ENCODE data around the gene DUOXA1.

The DUOXA1 gene

GRCh38 chr15:45129651-45130129 is at the start of gene DUOXA1, which contains the start of gene DUOX1:
DUOXA1 (minus strand) TSS chr15:45129879; CDS start chr15:45123014, 6,865 bp downstream.
DUOX1 (plus strand) TSS chr15:45129994; CDS start chr15:45131967, 1,973 bp downstream.
- peak; percentile 19 for DNase-seq (ENCODE audit: low read depth)

DNA sequence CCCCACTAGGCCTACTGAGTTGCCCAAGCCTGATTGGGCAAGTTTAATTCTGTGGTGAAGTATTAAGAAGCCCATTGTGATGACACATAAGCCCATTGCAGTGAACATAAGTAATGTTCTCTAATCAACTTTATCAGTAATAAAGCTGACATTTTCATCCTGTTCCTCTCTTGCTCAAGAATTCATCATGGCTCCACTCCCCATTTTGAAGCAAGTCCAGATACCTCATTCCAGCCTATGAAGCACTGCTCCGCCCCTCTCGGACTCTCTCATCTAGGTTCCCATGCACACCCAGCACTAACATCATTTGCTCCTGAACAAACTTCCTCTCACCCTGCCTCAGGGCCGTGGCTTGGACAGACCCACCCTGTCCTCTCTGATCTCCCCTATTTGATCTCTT is 47.6 kb upstream of the DUOXA1 start:
- no peak for DNase-seq (ENCODE audit: low read depth)

DNA sequence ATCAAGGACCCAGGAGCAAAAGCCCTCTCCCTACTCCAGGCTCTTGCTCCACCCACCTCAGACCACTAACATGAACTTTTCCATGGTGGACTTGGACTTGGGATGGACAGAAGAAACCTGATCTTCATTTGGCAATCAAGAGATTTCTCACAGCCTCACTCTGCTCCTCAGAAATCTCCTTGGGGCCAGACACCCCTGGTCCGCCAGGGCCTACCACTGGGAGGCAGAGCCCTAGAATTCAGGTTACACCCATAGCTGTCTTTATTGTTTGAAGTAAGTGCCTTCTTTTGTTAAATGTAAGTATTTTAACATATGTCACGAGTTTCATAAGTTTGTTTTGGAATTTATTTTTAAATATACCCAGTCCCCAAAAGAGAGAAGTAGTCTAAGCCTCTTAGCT is 44.9 kb upstream of the DUOXA1 start:
- DNase-seq (ENCODE audit: low read depth), result no peak

- no peak for DNase-seq (ENCODE audit: low read depth)
Measured at GRCh38 chr15:45174069-45174468, 44.4 kb upstream of the DUOXA1 start.

DNA sequence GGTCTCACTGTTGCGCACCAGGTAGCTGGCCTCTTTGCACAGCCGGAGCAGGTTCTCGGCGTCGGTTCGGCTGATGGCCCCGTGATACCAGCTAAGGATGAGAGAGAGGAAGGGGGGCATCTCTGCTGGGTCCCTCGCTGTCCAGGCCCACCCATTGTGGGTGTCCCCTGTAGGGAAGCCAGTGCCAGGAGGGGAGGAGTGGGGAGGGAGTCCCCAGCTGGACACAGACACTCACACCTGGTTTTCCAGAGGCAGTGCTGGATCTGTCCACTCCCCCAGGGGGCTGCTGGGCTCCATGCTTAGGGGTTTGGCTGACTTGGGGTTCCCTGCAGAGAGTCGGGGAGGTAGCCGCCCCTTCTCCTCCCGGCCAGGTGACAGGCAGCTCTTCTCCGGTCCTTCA is 42.2 kb upstream of the DUOXA1 start:
- no peak for DNase-seq (ENCODE audit: low read depth)

DNA sequence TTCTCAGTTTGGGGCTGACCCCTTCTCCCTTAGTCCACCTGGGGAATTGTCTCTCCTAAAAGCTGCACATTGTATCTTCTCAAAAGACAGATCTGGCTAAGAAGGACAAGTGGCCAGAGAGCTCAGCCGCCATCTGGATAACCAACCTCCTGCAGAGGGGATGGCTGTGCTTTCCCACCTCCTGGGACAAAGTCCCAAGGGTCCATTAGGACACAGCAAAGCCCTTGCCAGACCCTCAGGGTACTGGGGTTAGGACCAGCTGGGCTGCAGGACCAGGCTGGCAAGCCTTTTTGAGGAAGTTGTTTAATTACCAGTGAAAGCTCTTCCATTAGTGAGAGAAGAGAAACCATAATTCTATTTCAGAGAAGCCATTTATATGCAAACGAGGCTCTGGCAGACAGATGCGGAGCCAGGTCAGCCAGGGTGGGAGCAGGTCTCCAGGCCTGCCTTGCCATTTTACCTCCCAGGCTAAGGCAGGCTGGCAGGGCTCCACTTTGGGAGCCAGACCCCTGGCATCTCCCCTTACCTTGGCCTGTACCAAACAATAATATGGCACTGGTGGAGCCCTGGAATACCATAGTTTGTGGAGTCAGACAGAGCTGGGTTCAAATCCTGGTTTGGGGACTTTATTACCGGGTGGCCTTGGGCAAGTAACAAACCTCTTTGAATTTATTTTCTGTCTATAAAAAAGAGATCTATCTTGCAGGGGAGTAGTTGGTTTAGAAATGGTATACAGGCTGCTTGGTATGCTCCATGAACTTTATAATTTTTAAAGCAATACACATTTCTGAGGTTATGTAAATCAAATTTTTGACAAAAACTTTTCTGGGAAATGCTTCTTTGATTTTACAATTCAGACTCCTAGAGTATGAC is 40.2 kb upstream of the DUOXA1 start:
- no peak for DNase-seq (ENCODE audit: low read depth)

DNA sequence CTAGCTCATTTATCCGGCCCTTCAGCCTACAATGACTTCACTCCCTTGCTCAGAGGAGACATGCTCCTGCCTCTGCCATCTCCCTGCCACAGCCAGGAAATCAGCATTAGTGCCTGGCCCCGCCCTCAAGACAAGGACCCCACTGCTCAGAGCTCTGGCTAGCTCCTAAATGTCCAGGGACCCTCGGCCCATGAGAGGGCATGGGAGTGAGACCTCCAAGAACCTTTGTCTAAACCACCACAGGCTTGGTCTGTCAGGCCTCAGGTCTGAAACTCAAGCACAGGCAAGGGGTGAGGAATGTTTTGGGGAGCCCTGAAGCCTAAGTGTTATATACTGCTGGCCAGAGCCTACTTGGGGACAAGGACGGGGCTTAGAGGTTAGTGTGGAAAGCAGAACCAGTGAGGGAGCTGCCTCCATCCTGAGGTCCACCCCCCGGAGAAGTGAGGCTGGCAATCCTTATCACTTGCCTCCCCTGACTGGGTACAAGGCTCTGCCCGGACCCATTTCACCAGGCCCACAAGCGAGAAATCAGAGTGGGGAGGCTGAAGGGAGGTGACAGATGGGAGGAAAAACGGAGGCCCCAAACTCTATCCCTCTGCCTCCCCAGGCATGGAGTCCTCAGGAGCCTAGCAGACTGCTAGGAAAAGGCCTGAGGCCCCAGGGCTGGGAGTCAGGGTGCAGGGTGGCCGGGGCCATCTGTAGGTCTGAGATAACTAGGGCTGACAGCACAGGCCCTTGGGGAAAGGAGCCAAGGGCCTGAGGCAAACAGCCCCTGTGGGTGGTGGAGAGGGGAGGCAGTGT is 39.3 kb upstream of the DUOXA1 start:
- DNase-seq (ENCODE audit: low read depth), result no peak

GRCh38 chr15:45168286-45168685 is 38.6 kb upstream of the DUOXA1 start:
- DNase-seq (ENCODE audit: low read depth), result no peak

GRCh38 chr15:45167631-45168205 is 38.0 kb upstream of the DUOXA1 start:
- DNase-seq (ENCODE audit: low read depth), result no peak

- DNase-seq (ENCODE audit: low read depth), result peak; percentile 73
Measured at GRCh38 chr15:45166834-45167630, 37.4 kb upstream of the DUOXA1 start.

- DNase-seq (ENCODE audit: low read depth), result no peak
Measured at GRCh38 chr15:45165536-45165935, 35.9 kb upstream of the DUOXA1 start.

DNA sequence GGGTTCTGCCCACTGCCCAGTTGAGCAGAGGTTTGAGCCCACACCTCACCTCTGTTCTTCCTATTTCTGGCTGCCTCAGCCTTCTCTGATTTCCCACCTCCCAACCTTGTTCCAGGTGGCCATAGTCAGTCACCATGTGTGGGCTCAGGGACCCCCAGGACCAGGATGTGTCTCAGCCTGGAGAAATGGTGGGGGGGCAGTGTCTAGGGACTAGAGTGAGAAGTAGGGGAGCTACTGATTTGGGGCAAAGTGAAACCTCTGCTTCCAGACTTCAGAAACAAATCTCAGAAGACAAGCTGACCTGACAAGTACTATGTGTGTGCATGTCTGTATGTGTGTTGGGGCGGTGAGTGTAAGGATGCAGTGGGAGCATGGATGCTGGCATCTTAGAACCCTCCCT is 35.2 kb upstream of the DUOXA1 start:
- DNase-seq (ENCODE audit: low read depth), result no peak

DNA sequence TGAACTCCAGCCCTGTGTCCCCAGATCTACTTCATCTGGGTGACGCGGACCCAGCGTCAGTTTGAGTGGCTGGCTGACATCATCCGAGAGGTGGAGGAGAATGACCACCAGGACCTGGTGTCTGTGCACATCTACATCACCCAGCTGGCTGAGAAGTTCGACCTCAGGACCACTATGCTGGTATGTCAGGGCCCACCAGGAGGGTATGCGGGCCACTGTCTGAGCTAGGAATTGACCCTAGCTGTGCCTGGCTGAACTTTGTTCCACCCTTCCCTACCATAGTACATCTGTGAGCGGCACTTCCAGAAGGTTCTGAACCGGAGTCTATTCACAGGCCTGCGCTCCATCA is 33.8 kb upstream of the DUOXA1 start:
- no peak for DNase-seq (ENCODE audit: low read depth)

DNA sequence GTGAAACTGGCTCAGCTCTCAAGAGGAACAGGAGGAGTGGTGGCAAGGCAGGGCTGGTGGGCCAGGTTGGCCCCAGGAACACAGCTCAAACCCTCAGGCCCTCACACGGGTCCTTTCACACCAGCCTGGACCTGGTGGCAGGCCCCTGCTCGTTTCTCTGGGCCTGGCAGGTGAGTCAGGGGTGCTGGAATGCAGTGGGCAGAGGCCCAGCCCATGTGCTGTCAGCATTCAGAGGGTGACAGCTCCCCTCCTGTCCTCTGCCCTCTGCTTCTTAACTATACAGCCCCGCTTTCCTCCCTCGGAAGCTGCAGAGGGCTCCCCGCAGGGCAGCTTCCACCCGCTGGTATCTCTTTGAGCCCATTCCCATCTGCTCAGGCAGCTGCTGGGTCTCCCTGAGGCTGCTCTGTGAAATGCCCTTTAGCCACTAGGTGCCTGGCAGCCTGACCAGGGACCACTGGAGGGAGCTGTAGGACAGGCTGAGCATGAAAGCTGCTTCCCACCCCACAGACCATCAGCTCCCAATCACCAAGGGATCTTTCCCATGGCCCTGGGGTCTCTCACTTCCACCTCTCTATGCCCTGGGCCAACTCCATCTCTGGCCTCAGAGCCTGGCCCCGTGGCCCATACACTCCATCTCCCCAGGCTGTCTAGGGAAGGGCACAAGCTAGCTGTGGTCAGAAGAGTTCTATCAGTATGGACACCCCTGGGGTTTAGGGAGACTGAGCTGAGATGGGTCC is 33.3 kb upstream of the DUOXA1 start:
- DNase-seq (ENCODE audit: low read depth), result peak; percentile 37

GRCh38 chr15:45161666-45162065 is 32.0 kb upstream of the DUOXA1 start:
- DNase-seq (ENCODE audit: low read depth), result no peak

DNA sequence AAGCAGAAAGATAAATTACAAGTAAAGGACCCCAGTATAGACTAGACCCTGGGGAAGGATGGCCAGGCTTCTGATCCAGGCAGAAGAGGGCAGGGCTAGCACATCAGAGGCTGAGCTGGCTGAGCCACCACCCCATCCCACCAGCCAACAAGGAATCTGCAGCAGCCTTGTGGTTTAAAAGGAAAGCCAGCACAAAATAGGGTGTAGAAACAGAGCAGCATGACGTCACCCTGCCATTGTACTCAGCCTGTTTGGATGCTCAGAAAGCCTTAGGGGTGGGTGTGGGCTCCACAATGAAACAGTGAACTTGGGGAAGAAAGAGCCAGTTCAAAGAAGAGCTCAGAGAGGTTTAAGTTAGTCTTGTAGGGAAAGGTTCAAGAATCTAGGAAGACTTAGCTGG is 28.3 kb upstream of the DUOXA1 start:
- no peak for DNase-seq (ENCODE audit: low read depth)

- DNase-seq (ENCODE audit: low read depth), result no peak
Measured at GRCh38 chr15:45156744-45157455, 27.2 kb upstream of the DUOXA1 start.

DNA sequence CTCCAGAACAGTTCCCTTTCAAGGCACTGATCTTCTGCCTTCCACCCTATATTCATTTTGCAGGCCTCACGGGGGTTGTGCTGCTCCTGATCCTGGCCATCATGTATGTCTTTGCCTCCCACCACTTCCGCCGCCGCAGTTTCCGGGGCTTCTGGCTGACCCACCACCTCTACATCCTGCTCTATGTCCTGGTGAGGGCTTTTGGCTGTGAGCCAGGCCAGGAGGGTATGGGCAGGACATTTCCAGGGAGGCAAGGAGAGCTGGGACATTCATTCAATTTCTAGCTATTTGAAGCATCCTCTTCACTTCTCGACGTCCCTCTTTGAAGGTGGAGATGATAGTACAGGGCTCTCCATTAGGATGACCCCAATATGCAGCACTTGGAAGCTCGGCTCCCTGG is 26.1 kb upstream of the DUOXA1 start:
- no peak for DNase-seq (ENCODE audit: low read depth)

DNA sequence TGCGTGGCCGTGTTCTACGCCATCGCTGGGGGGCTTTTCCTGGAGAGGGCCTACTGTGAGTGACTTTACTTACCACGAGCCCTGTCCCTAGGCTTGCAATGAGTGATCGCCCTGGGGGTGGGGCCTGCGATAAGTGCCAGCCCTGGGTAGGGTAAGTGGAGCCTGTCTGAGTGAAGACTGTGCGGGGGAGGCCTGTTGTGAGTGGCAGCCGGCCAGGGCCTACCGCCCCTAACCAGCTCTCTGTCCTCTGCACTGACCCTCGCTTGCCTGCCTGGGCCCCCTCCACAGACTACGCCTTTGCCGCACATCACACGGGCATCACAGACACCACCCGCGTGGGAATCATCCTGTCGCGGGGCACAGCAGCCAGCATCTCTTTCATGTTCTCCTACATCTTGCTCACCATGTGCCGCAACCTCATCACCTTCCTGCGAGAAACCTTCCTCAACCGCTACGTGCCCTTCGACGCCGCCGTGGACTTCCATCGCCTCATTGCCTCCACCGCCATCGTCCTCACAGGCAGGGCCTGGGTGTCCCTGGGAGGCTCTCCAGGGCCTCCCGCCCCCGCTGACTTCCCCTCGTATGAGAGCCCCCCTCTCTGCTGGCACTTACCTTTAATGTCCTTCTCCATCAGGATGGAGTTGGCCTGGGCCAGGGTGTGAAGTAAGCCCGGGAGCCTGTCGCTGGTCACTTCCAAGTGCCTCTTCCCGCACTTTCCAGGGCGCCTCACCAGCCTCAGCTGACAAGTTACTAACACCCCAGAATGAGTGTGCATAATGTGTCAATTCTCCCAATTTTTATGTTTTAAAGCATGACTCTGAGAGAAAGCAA is 22.5 kb upstream of the DUOXA1 start:
- DNase-seq (ENCODE audit: low read depth), result no peak

GRCh38 chr15:45150997-45151396 is 21.3 kb upstream of the DUOXA1 start:
- no peak for DNase-seq (ENCODE audit: low read depth)

All from activated T-helper 1 cell treated with Interleukin-2 at 50 U/mL for 16 hours (primary cell).